GM21825 (cell line): ENCODE data around the gene CPEB2.
"Not testable (repeated sequence)": the region's sequence is repeated elsewhere in the genome, so short reads cannot be mapped to it uniquely, and the experiment has no call there.

Experiments used
- ATAC-seq: cut with Tn5 transposase; IDR thresholded peaks from one replicate; pipeline ENCODE4 v1.9.1; 2021; ENCODE audit warnings: mild to moderate bottlenecking, moderate library complexity; ENCODE audit not compliant: unreplicated experiment

The CPEB2 gene

GRCh38 chr4:15043226-15043625, 40.9 kb downstream of the CPEB2 start:
- ATAC-seq: no peak

DNA sequence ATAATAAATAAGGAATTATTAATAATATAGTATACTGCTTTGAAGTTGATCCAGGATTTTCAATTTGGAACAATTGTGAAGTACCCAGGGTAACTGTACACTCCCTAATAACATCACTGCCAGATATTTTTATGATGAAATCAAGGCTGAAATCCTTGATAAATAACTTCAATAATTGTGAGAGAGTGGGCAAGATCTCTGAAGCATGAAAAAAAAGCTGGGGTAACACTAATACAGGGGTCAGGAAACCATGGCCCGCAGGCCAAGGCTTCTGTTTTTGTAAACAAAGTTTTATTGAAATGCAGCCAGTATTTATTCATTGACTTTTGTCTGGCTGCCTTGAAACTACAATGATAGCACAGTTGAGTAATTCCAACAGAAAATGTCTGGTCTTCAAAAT, 41.6 kb downstream of the CPEB2 start:
- ATAC-seq: no peak

DNA sequence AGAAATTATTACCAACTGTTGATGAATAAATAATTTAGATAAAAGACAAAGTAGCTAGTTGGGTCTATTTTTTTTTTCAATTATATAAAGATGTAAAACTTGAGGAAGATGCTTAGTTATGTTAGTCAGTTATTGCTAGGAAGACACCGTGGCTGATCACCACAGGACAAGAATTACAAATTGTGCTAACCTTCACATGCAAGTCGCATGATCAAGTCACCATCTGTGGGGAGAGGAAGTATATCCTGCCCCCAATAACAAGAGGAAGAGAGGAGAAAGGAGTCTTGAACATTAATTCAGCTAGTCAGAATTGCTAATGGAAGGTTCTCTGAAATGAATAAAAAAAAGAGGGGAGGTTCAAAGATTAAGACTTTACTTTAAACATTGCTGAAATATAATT, 52.3 kb downstream of the CPEB2 start:
- no peak for ATAC-seq

DNA sequence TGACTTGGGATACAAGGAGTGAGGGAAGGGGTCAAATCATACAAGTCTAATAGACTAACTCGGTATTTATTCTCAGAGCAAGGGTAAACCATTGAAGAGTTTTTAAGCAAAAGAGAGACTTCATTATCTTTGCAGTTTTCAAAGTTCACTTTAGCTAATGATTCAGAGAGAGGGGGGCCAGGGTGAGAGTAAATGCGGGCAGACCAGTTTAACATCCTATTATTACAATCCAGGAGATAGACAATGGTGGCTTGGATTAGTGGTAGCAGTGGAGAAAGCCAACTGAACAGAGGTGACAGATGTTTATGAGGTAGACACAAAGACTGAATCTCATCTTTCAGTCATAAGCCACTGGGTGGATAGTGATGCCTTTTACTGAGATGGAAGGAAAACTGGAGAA, 57.9 kb downstream of the CPEB2 start:
- no peak for ATAC-seq

- no peak for ATAC-seq
Measured at GRCh38 chr4:15063341-15063740, 61.1 kb downstream of the CPEB2 start.

DNA sequence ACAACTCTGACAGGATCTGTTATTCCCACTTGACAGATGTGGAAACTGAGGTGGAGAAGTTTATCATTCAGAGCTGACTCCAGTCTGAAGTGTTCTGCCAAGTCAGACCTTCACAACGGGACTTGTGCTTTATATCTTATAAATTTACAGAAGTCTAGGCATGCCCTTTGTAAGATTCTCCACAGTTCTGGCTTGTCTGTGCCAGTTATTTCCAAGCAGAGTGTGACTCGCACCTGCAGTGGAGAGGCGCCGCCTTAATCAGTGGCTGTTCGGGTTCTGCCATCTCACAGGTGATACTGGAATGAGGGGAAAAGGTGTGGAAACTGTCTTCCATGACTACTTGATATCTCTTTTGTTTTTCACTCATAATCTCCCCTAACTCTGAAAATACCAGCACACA, 63.2 kb downstream of the CPEB2 start:
- no peak for ATAC-seq

DNA sequence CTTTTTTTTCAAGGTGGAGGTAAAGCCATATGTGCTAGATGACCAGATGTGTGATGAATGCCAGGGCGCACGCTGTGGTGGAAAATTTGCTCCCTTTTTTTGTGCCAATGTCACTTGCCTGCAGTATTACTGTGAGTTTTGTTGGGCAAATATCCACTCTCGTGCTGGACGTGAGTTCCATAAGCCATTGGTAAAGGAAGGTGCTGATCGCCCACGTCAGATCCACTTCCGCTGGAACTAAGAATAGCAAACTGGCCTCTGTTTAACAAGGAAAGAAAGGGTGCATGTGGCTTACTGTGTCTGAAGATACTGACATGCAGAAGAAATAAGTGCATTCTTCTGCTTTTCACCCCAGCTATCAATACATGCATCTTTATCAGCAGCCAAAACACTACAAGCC, 63.9 kb downstream of the CPEB2 start:
- no peak for ATAC-seq

DNA sequence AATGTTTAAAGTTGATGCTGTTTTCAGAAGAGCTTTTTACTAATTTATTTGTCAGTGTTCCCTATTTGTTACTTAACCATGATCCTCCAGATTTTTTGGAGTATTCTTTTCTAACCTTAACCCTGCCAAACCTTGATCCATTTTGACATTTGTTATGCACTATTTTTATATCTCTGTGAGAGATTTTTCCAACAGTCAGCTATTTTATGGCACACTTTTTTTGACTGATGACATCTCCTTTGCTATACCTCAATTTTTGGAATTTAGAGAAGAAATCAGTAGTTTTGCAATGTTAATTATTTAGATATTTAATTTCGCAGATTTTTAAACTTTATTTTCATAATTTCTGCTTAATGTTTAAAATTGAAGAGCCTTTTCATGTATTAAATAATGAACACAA, 66.0 kb downstream of the CPEB2 start:
- ATAC-seq: no peak

- ATAC-seq: no peak
Measured at GRCh38 chr4:15075875-15076274, 73.6 kb downstream of the CPEB2 start.

DNA sequence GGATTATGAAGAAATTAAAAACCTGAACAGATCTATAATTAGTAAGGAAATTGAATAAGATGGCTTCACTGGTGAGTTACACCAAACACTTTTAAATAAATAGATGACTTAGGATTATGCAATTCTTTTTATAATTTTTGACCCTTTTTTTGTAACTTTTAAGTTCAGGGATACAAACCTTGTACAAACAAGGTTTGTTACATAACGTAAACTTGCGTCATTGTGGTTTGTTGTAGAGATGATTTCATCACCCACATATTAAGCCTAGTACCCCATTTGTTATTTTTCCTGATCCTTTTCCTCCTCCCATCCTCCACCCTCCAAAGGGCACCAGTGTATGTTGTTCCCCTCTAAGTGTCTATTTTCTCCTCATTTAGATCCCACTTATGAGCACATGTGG, 75.7 kb downstream of the CPEB2 start:
- no peak for ATAC-seq

DNA sequence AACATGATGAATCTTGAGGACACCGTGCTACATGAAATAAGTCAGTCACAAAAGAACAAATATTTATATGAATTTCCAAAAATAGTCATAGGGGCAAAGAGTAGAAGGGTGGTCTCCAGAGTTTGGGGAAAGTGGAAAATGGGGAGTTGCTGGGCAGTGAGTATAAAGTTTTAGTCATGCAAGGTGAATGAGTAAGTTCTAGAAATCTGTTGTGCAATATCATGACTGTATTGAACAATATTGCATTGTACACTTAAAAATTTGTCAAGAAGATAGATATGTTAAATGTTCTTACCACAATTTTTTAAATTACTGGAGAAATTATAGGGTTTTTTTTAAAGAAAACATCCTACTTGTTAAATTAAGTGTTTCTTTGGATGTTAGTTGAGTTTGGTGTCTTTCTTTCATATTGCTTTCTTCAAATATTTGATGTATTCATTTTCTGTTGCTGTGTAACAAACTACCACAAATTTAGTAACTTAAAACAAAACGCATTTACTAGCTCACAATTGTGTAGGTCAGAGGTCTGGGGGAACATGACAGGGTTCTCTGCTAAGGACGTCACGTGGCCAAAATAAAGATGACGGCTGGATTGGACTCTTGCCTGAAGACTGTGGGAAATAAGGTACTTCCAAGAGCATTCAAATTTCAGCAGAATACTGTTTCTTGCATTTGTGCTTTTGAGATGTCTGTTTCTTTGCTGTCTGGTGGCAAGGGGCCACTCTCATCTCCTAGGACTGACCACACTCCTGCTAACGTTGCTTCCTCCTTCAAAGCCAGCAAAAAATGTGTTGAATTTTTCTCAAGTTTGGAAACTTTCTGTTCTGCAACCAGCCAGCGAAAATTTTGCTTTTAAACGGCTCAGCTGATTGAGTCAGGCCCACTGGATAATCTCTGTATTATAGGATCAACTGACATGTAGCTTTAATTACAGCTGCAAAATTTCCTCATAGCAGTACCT, 76.7 kb downstream of the CPEB2 start:
- ATAC-seq: no peak

DNA sequence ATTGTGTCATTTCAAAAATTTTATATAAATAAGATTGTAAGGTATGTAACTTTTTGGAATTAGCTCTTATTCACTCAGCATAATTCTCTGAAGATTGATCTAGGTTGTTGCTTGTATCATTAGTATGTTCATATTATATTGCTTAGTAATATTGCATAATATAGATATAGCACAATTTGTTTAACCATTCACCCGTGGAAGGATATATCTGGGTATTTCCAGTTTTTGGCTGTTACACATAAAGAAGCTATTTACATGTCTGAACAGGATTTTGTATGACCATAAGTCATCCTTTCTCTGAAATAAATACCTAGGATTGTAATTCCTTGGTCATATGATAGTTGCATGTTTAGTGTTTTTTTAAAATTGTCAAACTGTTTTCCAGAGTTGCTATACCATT, 82.5 kb downstream of the CPEB2 start:
- no peak for ATAC-seq

DNA sequence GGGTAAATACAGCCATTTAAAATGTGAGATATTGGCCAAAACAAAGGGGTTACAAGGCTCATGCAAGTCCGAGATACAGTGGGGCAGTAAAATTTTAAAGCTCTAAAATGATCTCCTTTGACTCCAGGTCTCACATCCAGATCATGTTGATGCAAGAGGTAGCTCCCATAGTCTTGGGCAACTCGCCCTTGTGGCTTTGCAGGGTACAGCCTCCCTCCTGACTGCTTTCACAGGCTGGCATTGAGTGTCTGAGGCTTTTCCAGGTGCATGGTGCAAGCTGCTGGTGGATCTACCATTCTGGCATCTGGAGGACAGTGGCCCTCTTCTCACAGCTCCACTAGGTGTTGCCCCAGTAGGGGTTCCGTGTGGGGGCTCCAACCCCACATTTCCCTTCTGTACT, 83.5 kb downstream of the CPEB2 start:
- ATAC-seq: not testable (repeated sequence)

DNA sequence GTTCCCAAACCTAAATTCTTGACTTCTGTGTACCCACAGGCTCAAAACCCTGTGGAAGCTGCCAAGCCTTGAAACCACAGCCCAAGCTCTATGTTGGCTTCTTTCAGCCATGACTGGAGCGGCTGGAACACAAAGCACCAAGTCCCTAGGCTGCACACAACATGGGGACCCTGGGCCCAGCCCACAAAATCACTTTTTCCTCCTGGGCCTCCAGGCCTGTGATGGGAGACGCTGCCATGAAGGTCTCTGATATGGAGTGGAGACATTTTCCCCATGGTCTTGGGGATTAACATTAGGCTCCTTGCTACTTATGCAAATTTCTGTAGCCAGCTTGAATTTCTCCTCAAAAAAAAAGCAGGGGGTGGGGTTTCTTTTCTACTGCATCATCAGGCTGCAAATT, 84.0 kb downstream of the CPEB2 start:
- not testable (repeated sequence) for ATAC-seq

DNA sequence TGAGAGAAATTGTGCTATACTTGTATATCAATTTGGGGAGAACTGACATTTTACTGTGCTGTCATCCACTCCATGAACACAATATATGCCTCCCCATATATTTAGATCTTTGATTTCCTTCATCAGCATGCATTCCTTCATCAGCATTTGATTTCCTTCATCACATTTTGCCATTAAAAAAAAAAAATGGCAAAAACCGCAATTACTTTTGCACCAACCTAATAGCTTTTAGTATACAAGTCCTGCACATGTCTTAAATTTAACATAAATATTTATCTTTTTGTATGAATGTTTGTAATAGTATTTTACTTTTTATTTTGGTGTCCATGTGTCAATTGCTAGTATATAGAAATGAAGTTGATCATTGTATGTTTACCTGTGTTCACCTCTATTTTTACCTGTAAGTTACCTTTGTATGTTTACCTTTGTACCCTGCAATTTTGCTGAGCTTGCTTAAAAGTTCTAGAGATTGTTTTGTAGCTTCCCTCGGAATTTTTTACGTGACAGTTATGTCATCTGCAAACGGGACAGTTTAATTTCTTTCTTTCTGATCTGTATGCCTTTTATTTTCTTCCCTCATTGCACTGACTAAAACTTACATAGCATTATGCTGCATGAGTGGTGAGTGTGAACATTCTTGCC, 86.2 kb downstream of the CPEB2 start:
- ATAC-seq: no peak

DNA sequence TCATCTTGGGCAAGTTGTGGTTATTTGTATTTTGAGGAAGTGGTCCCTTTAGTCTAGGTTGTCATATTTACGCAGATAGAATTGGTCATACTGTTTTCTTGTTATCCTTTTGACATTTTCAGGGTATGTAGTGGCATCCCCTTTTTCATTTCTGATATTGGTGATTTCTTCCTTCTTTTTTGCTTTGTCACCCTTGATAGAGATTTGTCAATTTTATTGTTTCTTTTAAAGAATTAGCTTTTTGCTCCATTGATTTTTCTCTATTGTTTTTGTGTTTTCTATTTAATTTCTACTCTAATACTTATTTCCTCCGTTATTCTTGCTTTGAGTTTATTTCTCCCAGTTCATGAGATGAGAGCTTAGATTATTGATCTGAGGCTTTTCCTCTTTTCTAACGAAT, 87.7 kb downstream of the CPEB2 start:
- no peak for ATAC-seq

DNA sequence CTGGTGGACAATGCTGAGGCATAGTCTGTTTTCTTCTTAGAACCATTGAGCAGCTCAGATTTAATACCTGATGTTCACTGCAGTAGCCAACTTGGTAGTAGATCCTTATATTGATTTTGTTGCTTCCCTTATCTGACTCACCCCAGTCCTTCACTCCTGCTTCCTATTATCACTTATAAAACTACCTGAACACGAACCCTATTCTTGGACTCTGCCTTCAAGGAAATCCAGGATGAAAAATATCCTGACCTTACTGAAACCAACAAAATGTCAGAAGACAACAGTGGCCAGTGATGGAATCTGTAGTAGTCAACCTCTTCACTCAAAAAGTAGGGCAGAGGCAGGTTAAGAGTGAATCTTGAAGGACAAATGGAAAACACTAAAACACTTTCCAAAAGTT, 98.1 kb downstream of the CPEB2 start:
- no peak for ATAC-seq

DNA sequence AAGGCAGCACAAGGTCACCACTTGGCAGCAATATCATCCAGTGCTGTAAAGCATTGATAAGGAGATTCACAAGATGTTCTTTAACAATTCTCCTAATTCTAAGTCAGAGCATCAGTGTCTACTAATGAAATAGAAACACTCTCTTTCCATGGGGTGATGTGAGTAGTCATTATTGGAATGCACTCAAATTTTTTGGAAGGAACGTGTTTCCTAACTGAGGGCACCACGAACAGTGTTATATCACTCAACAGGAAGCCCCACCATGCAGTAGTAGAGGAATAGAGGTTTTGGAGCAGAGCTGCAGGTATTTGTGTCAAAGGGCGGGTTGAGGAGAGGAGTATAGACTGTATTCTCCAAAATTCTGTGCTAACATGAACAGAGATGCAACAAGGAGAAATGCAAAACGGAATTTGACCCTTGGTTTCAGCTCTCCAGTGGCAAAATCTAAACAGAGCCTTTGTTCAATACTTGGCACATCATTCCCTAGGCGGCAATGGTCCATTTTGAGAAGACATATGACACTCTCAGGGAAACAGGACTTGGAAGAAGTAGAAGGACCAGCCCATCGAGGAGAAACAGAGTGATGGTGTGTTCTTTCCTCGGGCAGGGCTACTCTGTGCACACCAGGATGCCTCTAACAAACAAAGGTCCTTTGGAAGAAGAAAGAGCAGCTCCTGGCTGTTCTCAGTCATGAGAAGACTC, 98.9 kb downstream of the CPEB2 start:
- ATAC-seq: no peak

DNA sequence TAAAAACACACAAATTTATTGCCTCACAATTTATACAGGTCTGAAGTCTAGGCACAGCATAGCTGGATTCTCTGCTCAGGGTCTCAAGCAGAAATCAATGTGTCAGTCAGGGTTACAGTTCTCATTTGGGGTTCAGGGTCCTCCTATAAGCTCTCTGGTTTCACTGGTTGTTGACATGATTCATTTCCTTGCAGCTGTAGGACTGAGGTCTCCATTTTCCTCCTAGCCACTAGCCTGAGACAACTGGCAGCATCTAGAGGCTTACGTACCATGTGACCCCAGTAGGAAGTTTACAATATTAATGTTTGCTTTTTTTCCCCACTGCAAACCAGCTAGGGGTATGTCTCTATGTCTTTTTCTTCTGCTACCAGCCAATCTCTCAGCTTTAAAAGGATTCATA, 102.5 kb downstream of the CPEB2 start:
- ATAC-seq: no peak

GRCh38 chr4:15106399-15106798, 104.1 kb downstream of the CPEB2 start:
- no peak for ATAC-seq

DNA sequence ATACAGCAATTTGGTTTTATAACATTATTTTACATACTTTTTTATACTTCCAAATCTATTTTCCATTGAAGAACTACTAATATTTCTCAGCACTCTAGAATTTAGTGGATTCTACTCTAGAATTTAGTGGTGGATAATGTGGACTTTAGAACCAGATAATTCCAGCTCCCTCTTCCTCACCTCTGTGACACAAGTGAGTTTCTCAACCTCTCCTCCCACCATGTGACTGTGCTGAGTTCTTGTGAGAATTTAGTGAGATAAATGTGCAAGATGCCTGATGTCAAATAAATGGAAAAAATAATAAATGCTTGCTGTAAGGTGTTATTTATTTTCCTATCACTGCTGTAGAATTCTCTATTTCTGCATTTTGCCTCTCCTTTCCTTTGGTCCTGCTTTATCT, 107.3 kb downstream of the CPEB2 start:
- ATAC-seq: no peak

GRCh38 chr4:15110120-15110571, 107.9 kb downstream of the CPEB2 start:
- ATAC-seq: no peak
